ENCODE data around the gene BARX1. TPM values are rescaled to one million over a fixed set of nuclear protein-coding genes. Genes with fewer than 3 reads are reported as not detected.
"Not testable (repeated sequence)": the region's sequence is repeated elsewhere in the genome, so short reads cannot be mapped to it uniquely, and the experiment has no call there.

The BARX1 gene
- total RNA-seq, 1 donor from 2014 or later = not detected

DNA sequence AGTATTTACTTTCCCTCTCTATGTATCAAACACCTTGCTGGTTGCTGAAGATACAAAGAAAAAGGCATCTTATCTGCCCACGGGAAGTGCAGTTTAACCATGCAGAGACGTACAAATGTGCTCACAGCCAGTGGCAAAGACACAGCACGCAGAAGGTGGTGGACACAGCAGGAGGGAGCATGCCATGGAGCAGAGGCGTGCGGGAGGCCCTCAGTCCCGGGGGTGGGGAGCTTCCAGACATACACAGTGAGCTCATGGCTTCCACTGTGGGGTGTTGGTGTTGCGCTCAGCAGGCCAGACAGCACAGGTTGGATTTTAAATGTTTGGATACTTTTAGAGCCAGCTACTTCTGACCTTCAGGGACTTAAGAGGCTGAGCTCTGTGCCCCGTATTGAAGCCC lies 8.8 kb upstream of the BARX1 start:
- Histone ChIP-seq H3K27ac (replicated peaks) (no peak overlapping the region), H3K27me3 (ENCODE audit: low read depth) (peaks cover 90% of the 10 kb centered on the region), H3K9me3 (replicated peaks) (no peaks in the 10 kb centered on the region), H3K36me3 (no peaks in the 10 kb centered on the region), H3K4me3 (no peak overlapping the region), H3K4me1 (peaks cover 26% of the 10 kb centered on the region)
- DNase-seq = no peak
- TF ChIP-seq CTCF (IDR thresholded peaks at IDR 0.05; ENCODE audit: borderline replicate concordance) = no peak
- intact Hi-C loops (cut with micrococcal nuclease) = loop anchor here (5.0 kb wide), 1 partner anchor 282 kb away; no protein-coding TSS in a partner anchor

GRCh38 chr9:93963489-93963888 lies 8.3 kb upstream of the BARX1 start:
- Histone ChIP-seq H3K4me1 (peaks cover 30% of the 10 kb centered on the region), H3K27me3 (ENCODE audit: low read depth) (peaks cover 90% of the 10 kb centered on the region)
- intact Hi-C loops (cut with micrococcal nuclease) = loop anchor here (5.0 kb wide), 1 partner anchor 281 kb away; no protein-coding TSS in a partner anchor
- H3K27ac ChIP-seq (replicated peaks); DNase-seq; H3K4me3 ChIP-seq; H3K9me3 ChIP-seq (replicated peaks); H3K36me3 ChIP-seq: not testable (repeated sequence)

GRCh38 chr9:93962561-93963440 lies 7.6 kb upstream of the BARX1 start:
- H3K27me3 ChIP-seq (ENCODE audit: low read depth) = peaks cover 93% of the 10 kb centered on the region
- TF ChIP-seq CTCF (IDR thresholded peaks at IDR 0.05; ENCODE audit: borderline replicate concordance) = peak; percentile 87
- H3K36me3 ChIP-seq = no peaks in the 10 kb centered on the region
- H3K9me3 ChIP-seq (replicated peaks) = no peaks in the 10 kb centered on the region
- DNase-seq = peak; percentile 71
- intact Hi-C loops (cut with micrococcal nuclease) = loop anchor here (5.0 kb wide), 1 partner anchor 280 kb away; no protein-coding TSS in a partner anchor
- H3K27ac ChIP-seq (replicated peaks) = no peak overlapping the region
- no peak overlapping the region for H3K4me3 ChIP-seq
- peaks cover 34% of the 10 kb centered on the region for H3K4me1 ChIP-seq

- peaks cover 34% of the 10 kb centered on the region for H3K4me1 ChIP-seq
- peaks cover 93% of the 10 kb centered on the region for H3K27me3 ChIP-seq (ENCODE audit: low read depth)
- no peak for DNase-seq
- H3K27ac ChIP-seq (replicated peaks) = no peak overlapping the region
- no peaks in the 10 kb centered on the region for H3K36me3 ChIP-seq
- no peaks in the 10 kb centered on the region for H3K9me3 ChIP-seq (replicated peaks)
- H3K4me3 ChIP-seq = no peak overlapping the region
- no peak for TF ChIP-seq CTCF (IDR thresholded peaks at IDR 0.05; ENCODE audit: borderline replicate concordance)
- intact Hi-C loops (cut with micrococcal nuclease) = loop anchor here (5.0 kb wide), 1 partner anchor 280 kb away; no protein-coding TSS in a partner anchor
These were observed 6.9 kb upstream of the BARX1 start for GRCh38 chr9:93962017-93962416.

DNA sequence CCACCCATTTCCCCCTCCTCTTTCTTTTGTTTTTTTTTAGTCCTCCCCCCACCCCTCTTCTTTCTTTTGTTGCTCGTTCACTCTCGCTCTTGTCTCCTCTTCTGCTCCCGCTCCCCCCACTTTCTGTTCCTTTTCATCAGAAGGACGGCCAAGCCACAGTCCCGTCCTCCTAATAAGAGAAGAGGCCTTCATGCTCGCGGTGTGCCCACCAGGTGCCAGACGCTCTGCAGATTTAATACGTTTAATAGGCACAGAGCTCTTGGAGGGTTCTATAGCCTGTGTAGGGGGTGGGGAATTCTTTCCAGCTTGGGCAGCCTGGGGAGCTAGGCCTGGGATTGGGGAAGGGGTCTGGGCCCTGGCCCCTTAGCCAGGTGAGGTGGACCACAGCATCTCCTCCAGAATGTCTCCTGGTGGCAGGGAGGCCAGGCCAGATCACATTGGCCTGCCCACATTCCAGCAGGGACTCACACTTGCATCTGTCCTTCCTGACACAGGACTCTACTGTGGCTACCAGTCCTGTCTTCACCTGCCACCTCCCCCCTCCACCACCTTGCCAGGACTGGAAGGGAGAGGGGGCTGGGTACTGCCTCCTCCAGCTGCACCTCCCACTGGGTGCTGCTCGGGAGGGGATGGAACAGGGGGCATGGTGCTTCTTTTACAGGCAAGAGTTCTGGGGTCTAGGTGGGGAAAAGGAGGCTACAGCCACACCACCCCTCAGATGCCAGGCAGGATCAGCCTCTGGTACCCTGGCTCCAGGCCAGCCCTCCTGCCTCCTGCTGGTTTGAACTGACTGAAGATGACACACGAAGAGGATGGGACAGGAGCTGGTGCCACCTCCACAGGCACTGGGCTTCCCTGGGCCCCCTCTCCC lies 6.1 kb upstream of the BARX1 start:
- DNase-seq = no peak
- intact Hi-C loops (cut with micrococcal nuclease) = loop anchor here (5.0 kb wide), 1 partner anchor 279 kb away; no protein-coding TSS in a partner anchor
- Histone ChIP-seq H3K9me3 (replicated peaks) (no peaks in the 10 kb centered on the region), H3K36me3 (no peaks in the 10 kb centered on the region), H3K27ac (replicated peaks) (no peak overlapping the region), H3K27me3 (ENCODE audit: low read depth) (peaks cover 93% of the 10 kb centered on the region), H3K4me1 (peaks cover 34% of the 10 kb centered on the region), H3K4me3 (no peak overlapping the region)
- TF ChIP-seq CTCF (IDR thresholded peaks at IDR 0.05; ENCODE audit: borderline replicate concordance) = no peak
